Ovary (tissue), 3 donors: ENCODE measurements around the gene SYNPO2.

ENCODE experiments used
- EP300 ChIP-seq: sonication (generic); formaldehyde crosslinking; IDR thresholded peaks from one replicate; pipeline ENCODE4 v1.6.1; 2017; ENCODE audit warnings: antibody characterized with exemption
- POLR2A ChIP-seq: fragments of 450-650 bp; IDR thresholded peaks from one replicate; pipeline ENCODE4 v1.6.1; 2017; ENCODE audit warnings: antibody characterized with exemption, mild to moderate bottlenecking, moderate library complexity
- TF ChIP-seq, protein P1 (sequence below), 3 donors: fragments of 450-650 bp in 2 of 3; fragments of 200-600 bp in 1 of 3; IDR thresholded peaks; one replicate each; pipeline versions ENCODE4 v1.5.1 to v1.8.0; 2016 to 2022; ENCODE audit warnings: antibody characterized with exemption in 3 of 3, mild to moderate bottlenecking in 1 of 3
- donor health status: DM: no; HTN: no; CAD: no.

- TF ChIP-seq, protein P1, sequence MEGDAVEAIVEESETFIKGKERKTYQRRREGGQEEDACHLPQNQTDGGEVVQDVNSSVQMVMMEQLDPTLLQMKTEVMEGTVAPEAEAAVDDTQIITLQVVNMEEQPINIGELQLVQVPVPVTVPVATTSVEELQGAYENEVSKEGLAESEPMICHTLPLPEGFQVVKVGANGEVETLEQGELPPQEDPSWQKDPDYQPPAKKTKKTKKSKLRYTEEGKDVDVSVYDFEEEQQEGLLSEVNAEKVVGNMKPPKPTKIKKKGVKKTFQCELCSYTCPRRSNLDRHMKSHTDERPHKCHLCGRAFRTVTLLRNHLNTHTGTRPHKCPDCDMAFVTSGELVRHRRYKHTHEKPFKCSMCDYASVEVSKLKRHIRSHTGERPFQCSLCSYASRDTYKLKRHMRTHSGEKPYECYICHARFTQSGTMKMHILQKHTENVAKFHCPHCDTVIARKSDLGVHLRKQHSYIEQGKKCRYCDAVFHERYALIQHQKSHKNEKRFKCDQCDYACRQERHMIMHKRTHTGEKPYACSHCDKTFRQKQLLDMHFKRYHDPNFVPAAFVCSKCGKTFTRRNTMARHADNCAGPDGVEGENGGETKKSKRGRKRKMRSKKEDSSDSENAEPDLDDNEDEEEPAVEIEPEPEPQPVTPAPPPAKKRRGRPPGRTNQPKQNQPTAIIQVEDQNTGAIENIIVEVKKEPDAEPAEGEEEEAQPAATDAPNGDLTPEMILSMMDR (IDR thresholded peaks at IDR 0.05), result no peak
- no peak for TF ChIP-seq POLR2A
- no peak for TF ChIP-seq EP300
These were observed 103.0 kb downstream of the SYNPO2 start for GRCh38 chr4:118991686-118992085.
